Measurements from ENCODE around the gene DNER. TPM values are rescaled to one million over a fixed set of nuclear protein-coding genes. Genes with fewer than 3 reads are reported as not detected.

The DNER gene
- total and polyA plus RNA-seq, 2 donors from 2014 or later, result 16.5 to 21.9 TPM

- DNase-seq, result no peak
- no peaks in the 10 kb centered on the region for H3K4me1 ChIP-seq (ENCODE audit: control insufficient read depth in 2 of 3, insufficient read depth in 2 of 3, low read depth in 1 of 3, low read length in 3 of 3)
- no peaks in the 10 kb centered on the region for H3K36me3 ChIP-seq (ENCODE audit: control insufficient read depth in 2 of 3, insufficient read depth in 3 of 3, low read length in 3 of 3)
- no peak overlapping the region for H3K27ac ChIP-seq (ENCODE audit: low read depth in 2 of 2, low read length in 2 of 2)
- H3K27me3 ChIP-seq (ENCODE audit: control insufficient read depth, insufficient read depth, low read length), result no peaks in the 10 kb centered on the region
- no peaks in the 10 kb centered on the region for H3K9me3 ChIP-seq (ENCODE audit: control insufficient read depth in 2 of 3, insufficient read depth in 1 of 3, low read length in 3 of 3)
- no peak overlapping the region for H3K4me3 ChIP-seq (ENCODE audit: low read length in 3 of 3)
- intact Hi-C loops (cut with DNase I), result no loop called here
- no peak for TF ChIP-seq CTCF (IDR thresholded peaks at IDR 0.05; ENCODE audit: borderline replicate concordance, extremely low read depth, insufficient read depth)
- H3K9ac ChIP-seq (ENCODE audit: low read length in 3 of 3), result no peak overlapping the region
- FAIRE-seq, result no peak
Observed at GRCh38 chr2:229443546-229444268, 270.6 kb downstream of the DNER start.

GRCh38 chr2:229443141-229443540, 271.2 kb downstream of the DNER start:
- Histone ChIP-seq H3K4me1 (ENCODE audit: control insufficient read depth in 2 of 3, insufficient read depth in 2 of 3, low read depth in 1 of 3, low read length in 3 of 3) (no peaks in the 10 kb centered on the region), H3K36me3 (ENCODE audit: control insufficient read depth in 2 of 3, insufficient read depth in 3 of 3, low read length in 3 of 3) (no peaks in the 10 kb centered on the region), H3K9ac (ENCODE audit: low read length in 3 of 3) (no peak overlapping the region), H3K27ac (ENCODE audit: low read depth in 2 of 2, low read length in 2 of 2) (no peak overlapping the region), H3K4me3 (ENCODE audit: low read length in 3 of 3) (no peak overlapping the region), H3K27me3 (ENCODE audit: control insufficient read depth, insufficient read depth, low read length) (no peaks in the 10 kb centered on the region), H3K9me3 (ENCODE audit: control insufficient read depth in 2 of 3, insufficient read depth in 1 of 3, low read length in 3 of 3) (no peaks in the 10 kb centered on the region)
- intact Hi-C loops (cut with DNase I), result no loop called here
- no peak for TF ChIP-seq CTCF (IDR thresholded peaks at IDR 0.05; ENCODE audit: borderline replicate concordance, extremely low read depth, insufficient read depth)
- FAIRE-seq, result no peak
- no peak for DNase-seq

GRCh38 chr2:229438430-229439159, 275.8 kb downstream of the DNER start:
- no peaks in the 10 kb centered on the region for H3K9me3 ChIP-seq (ENCODE audit: control insufficient read depth in 2 of 3, insufficient read depth in 1 of 3, low read length in 3 of 3)
- H3K4me1 ChIP-seq (ENCODE audit: control insufficient read depth in 2 of 3, insufficient read depth in 2 of 3, low read depth in 1 of 3, low read length in 3 of 3), result no peaks in the 10 kb centered on the region
- DNase-seq (no peak), FAIRE-seq (no peak)
- no peaks in the 10 kb centered on the region for H3K36me3 ChIP-seq (ENCODE audit: control insufficient read depth in 2 of 3, insufficient read depth in 3 of 3, low read length in 3 of 3)
- H3K4me3 ChIP-seq (ENCODE audit: low read length in 3 of 3), result no peak overlapping the region
- H3K9ac ChIP-seq (ENCODE audit: low read length in 3 of 3), result no peak overlapping the region
- TF ChIP-seq CTCF (IDR thresholded peaks at IDR 0.05; ENCODE audit: borderline replicate concordance, extremely low read depth, insufficient read depth), result no peak
- H3K27me3 ChIP-seq (ENCODE audit: control insufficient read depth, insufficient read depth, low read length), result no peaks in the 10 kb centered on the region
- no peak overlapping the region for H3K27ac ChIP-seq (ENCODE audit: low read depth in 2 of 2, low read length in 2 of 2)
- intact Hi-C loops (cut with DNase I), result no loop called here

All from kidney (tissue), 14 donors.